ENCODE measurements around the gene RLN1.
"Not testable (repeated sequence)": the region's sequence is repeated elsewhere in the genome, so short reads cannot be mapped to it uniquely, and the experiment has no call there.

The RLN1 gene

DNA sequence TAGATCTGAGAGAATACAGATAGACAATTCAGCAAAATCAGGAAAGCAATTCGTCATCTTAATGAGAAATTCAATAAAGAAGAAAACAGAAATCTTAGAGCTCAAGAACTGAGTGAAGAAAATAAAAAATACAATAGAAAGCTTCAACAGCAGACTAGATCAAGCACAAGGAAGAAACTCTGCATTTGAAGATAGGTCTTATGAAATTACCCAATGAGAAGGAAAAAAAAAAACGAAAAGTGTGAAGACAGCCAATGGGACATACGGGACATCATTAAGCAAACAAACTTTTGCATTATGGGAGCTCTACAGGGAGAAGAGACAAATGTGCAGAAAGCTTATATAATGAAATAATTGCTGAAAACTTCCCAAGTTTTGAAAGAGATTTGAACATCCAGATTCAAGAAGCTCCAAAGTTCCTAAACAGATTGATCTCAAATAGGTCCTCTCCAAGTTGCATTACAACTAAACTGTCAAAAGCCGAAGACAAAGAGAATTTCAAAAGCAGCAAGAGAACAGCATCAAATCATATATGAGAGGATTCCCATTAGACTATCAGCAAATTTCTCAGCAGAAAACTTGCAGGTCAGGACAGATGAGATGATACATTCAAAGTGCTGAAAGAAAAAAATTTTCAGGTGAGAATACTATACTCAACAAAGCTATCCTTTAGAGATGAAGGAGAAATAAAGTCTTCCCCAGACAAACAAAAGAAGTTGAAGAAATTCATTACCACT is 24.3 kb downstream of the RLN1 start:
- Histone ChIP-seq H3K27me3 (ENCODE audit: control insufficient read depth, insufficient read depth, low read length) (no peaks in the 10 kb centered on the region), H3K4me1 (ENCODE audit: control insufficient read depth, low read depth, low read length) (no peaks in the 10 kb centered on the region), H3K36me3 (ENCODE audit: control insufficient read depth, low read depth, low read length) (no peaks in the 10 kb centered on the region), H3K27ac (ENCODE audit: low read length) (no peak overlapping the region), H3K4me3 (ENCODE audit: low read length) (no peak overlapping the region), H3K9me3 (ENCODE audit: control insufficient read depth, low read depth, low read length) (no peaks in the 10 kb centered on the region), H3K9ac (ENCODE audit: low read length) (no peak overlapping the region)

DNA sequence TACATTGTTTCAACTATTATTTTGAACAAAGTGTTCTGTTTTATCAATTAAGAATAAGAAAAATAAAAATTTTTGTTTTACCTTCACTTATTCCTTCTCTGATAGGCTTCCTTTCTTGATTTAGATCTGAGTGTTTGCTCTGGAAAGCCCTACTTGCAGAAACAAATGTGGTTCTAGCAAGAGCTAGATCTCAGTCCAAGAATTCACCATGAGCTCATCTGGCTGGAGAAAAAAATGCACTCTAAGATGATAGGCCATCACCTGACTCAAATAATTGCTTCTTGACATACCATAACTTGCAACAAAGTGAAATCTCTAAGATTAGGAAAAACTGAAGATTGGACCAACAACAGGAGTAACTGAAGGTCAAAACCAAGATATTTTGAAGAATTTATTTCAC is 28.8 kb downstream of the RLN1 start:
- H3K4me1 ChIP-seq (ENCODE audit: control insufficient read depth, low read depth, low read length) = no peaks in the 10 kb centered on the region
- no peak overlapping the region for H3K4me3 ChIP-seq (ENCODE audit: low read length)
- no peak overlapping the region for H3K27ac ChIP-seq (ENCODE audit: low read length)
- no peaks in the 10 kb centered on the region for H3K9me3 ChIP-seq (ENCODE audit: control insufficient read depth, low read depth, low read length)
- no peaks in the 10 kb centered on the region for H3K27me3 ChIP-seq (ENCODE audit: control insufficient read depth, insufficient read depth, low read length)
- no peaks in the 10 kb centered on the region for H3K36me3 ChIP-seq (ENCODE audit: control insufficient read depth, low read depth, low read length)
- H3K9ac ChIP-seq (ENCODE audit: low read length) = no peak overlapping the region

- Histone ChIP-seq H3K36me3 (ENCODE audit: control insufficient read depth, low read depth, low read length) (no peaks in the 10 kb centered on the region), H3K4me3 (ENCODE audit: low read length) (no peak overlapping the region), H3K27me3 (ENCODE audit: control insufficient read depth, insufficient read depth, low read length) (no peaks in the 10 kb centered on the region), H3K9ac (ENCODE audit: low read length) (no peak overlapping the region), H3K27ac (ENCODE audit: low read length) (no peak overlapping the region), H3K4me1 (ENCODE audit: control insufficient read depth, low read depth, low read length) (no peaks in the 10 kb centered on the region), H3K9me3 (ENCODE audit: control insufficient read depth, low read depth, low read length) (no peaks in the 10 kb centered on the region)
Observed at GRCh38 chr9:5305741-5306140, 33.9 kb downstream of the RLN1 start.

DNA sequence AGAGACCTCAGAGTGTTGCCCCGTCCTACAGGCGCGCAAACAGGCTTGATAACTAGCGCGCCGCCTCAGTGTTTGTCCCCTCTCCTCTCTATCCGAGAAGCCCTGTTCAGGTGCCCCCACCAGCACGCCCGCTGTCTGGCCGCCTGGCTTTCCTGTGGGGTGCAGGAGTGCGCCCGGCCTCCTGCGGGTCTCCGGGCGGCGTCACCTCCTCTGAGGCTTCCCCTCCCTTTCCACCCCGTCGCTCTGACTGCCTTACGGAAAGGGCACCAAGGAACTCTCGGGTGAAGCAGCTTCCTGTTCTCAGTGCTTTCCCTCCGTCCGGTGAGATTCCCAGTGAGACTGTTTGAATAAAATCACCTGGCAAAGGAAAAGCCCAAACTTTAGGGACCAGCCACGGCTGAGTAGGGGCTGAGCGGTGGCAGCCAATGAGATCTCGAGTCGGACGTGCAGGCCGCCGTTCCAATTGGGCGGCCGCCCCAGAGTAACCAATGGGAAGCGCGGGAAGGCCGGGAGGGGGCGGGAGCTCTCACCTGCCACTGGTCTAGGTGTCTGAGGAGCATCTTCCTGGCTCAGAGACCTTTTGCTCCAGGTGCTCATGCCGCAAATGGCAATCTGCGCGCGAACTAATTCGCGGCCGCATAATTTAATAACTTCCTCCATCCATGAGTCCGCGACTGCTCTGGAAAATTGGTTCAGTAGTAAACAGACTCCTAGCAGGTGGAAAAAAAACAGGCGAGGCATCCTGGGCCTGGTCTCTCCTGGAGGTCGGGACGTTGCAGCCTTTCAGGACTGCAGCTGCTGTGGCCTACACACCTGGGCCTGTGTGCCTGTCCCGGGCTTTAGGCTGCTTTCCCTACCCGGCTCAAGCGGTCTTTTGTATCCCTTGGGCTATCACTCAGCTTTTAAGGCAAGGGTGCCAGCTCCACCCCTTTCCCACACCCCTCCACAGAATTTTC is 35.6 kb downstream of the RLN1 start, which contains the start of gene RLN2:
TSS of gene RLN2 (minus strand) at position 877 of the 956 bp plus-strand sequence. CDS start at position 741, 136 bp downstream.
- not testable (repeated sequence) for H3K4me1 ChIP-seq (ENCODE audit: control insufficient read depth, low read depth, low read length); H3K27ac ChIP-seq (ENCODE audit: low read length); H3K36me3 ChIP-seq (ENCODE audit: control insufficient read depth, low read depth, low read length); H3K9ac ChIP-seq (ENCODE audit: low read length); H3K4me3 ChIP-seq (ENCODE audit: low read length); H3K27me3 ChIP-seq (ENCODE audit: control insufficient read depth, insufficient read depth, low read length); H3K9me3 ChIP-seq (ENCODE audit: control insufficient read depth, low read depth, low read length)

DNA sequence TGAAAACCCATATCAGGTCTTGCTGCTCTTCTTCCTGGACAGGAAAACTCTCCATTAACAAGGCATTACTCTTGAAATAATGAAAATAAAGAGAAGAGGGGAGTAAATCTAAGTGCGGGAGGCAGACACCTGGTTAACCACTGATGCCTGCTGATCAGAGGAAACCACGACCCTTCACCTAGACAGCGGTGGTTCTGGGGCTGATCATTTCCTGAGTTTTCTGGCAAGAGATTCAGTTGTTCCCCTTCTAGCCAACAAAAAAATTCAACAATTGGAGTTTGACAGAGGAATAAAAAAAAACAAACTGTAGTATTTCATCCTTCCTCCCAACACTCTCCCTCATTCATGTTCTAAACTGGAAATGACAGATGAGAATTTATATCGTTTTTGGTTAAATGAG is 38.1 kb downstream of the RLN1 start:
- Histone ChIP-seq H3K27ac (ENCODE audit: low read length) (no peak overlapping the region), H3K4me3 (ENCODE audit: low read length) (no peak overlapping the region), H3K9ac (ENCODE audit: low read length) (no peak overlapping the region), H3K9me3 (ENCODE audit: control insufficient read depth, low read depth, low read length) (no peaks in the 10 kb centered on the region), H3K27me3 (ENCODE audit: control insufficient read depth, insufficient read depth, low read length) (no peaks in the 10 kb centered on the region), H3K4me1 (ENCODE audit: control insufficient read depth, low read depth, low read length) (no peaks in the 10 kb centered on the region), H3K36me3 (ENCODE audit: control insufficient read depth, low read depth, low read length) (no peaks in the 10 kb centered on the region)

DNA sequence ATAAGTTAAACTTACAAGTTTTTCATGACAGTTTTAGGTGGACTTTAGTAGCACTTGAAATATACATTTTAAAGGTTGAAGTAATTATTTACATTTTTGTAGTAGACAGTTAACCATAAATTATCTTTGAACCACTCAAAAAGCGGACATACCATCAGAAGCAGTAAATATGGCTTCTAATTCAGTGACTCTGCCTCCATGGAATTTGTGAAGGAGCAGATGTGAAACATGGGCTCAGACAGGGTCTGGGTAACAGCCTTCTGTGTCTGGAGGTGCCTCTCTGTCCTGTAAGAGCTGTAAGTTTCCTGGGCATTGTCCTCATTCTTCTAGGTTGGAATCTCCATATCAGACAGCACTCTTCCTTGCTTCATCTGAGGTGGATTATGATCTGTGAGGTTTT is 47.5 kb downstream of the RLN1 start:
- Histone ChIP-seq H3K27ac (ENCODE audit: low read length) (no peak overlapping the region), H3K36me3 (ENCODE audit: control insufficient read depth, low read depth, low read length) (no peaks in the 10 kb centered on the region), H3K4me1 (ENCODE audit: control insufficient read depth, low read depth, low read length) (no peaks in the 10 kb centered on the region), H3K9ac (ENCODE audit: low read length) (no peak overlapping the region), H3K9me3 (ENCODE audit: control insufficient read depth, low read depth, low read length) (no peaks in the 10 kb centered on the region), H3K4me3 (ENCODE audit: low read length) (no peak overlapping the region), H3K27me3 (ENCODE audit: control insufficient read depth, insufficient read depth, low read length) (no peaks in the 10 kb centered on the region)

DNA sequence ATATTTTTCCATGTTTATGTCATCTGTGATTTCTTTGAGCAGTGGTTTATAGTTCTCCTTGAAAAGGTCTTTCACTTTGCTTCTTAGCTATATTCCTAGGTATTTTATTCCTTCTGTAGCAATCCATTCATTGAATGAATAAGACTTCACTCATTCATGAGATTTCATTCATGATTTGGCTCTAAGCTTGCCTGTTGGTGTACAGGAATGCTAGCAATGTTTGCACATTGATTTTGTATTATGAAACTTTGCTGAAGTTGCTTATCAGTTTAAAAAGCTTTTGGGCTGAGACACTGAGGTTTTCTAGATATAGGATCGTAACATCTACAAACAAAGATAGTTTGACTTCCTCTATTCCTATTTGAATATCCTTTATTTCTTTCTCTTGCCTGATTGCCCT is 51.1 kb downstream of the RLN1 start:
- Histone ChIP-seq H3K27me3 (ENCODE audit: control insufficient read depth, insufficient read depth, low read length) (no peaks in the 10 kb centered on the region), H3K27ac (ENCODE audit: low read length) (no peak overlapping the region), H3K36me3 (ENCODE audit: control insufficient read depth, low read depth, low read length) (no peaks in the 10 kb centered on the region), H3K9ac (ENCODE audit: low read length) (no peak overlapping the region), H3K4me3 (ENCODE audit: low read length) (no peak overlapping the region), H3K9me3 (ENCODE audit: control insufficient read depth, low read depth, low read length) (no peaks in the 10 kb centered on the region), H3K4me1 (ENCODE audit: control insufficient read depth, low read depth, low read length) (no peaks in the 10 kb centered on the region)

DNA sequence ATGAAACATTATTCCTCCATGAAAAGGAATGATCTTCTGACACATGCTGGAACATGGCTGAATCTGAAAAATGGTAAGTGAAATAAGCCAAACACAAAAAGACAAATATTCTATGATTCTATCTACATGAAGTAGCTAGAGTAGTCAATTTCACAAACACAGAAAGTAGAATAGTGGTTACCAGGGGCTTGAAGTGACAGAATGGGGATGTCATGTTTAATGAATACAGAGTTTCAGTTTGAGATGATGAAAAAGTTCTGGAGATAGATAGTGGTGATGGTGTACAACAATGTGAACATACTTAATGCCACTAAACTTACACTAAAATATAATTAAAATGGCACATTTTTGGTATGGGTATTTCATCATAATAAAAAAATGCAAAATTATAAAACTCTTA is 53.4 kb downstream of the RLN1 start:
- no peak overlapping the region for H3K27ac ChIP-seq (ENCODE audit: low read length)
- no peaks in the 10 kb centered on the region for H3K36me3 ChIP-seq (ENCODE audit: control insufficient read depth, low read depth, low read length)
- H3K9me3 ChIP-seq (ENCODE audit: control insufficient read depth, low read depth, low read length) = no peaks in the 10 kb centered on the region
- no peaks in the 10 kb centered on the region for H3K4me1 ChIP-seq (ENCODE audit: control insufficient read depth, low read depth, low read length)
- no peaks in the 10 kb centered on the region for H3K27me3 ChIP-seq (ENCODE audit: control insufficient read depth, insufficient read depth, low read length)
- H3K9ac ChIP-seq (ENCODE audit: low read length) = no peak overlapping the region
- H3K4me3 ChIP-seq (ENCODE audit: low read length) = no peak overlapping the region

Measured in iPS-18a (cell line).